Thyroid gland (tissue), 4 donors: ENCODE results near the gene DYNLT2. TPM values are rescaled to one million over a fixed set of nuclear protein-coding genes. Genes with fewer than 3 reads are reported as not detected.

Source experiments
- DNase-seq, 2 donors: peaks; one replicate each; pipeline ENCODE4 v3.0.0-alpha.2; 2019
- H3K27ac ChIP-seq, 3 donors: fragments of 200-600 bp; sonication (generic); 1 replicate in 2 of 3; 2 replicates in 1 of 3; pipeline ENCODE4 v1.5.1; 2016 to 2019; ENCODE audit warnings: mild to moderate bottlenecking in 1 of 3, moderate library complexity in 1 of 3
- H3K27me3 ChIP-seq: fragments of 200-600 bp; sonication (generic); one replicate; pipeline ENCODE4 v1.5.1; 2019
- H3K36me3 ChIP-seq, 2 donors: fragments of 200-600 bp; sonication (generic); one replicate each; pipeline ENCODE4 v1.5.1; 2016 to 2019
- H3K4me1 ChIP-seq, 2 donors: fragments of 200-600 bp; sonication (generic); one replicate each; pipeline ENCODE4 v1.5.1; 2017 to 2019
- H3K4me3 ChIP-seq, 3 donors: fragments of 200-600 bp; sonication (generic); replicated peaks in 1 of 3; 1 replicate in 2 of 3; 2 replicates in 1 of 3; pipeline ENCODE4 v1.5.1; 2016; ENCODE audit warnings: mild to moderate bottlenecking in 1 of 3
- H3K9me3 ChIP-seq: fragments of 200-600 bp; sonication (generic); one replicate; pipeline ENCODE4 v1.5.1; 2017
- CTCF ChIP-seq, 6 experiments: fragments of 200-600 bp in 3 of 6; fragments of 450-650 bp in 3 of 6; sonication (generic) in 3 of 6; IDR thresholded peaks; one replicate each; pipeline ENCODE4 v1.5.1; 2016 to 2019; ENCODE audit warnings: antibody characterized with exemption in 6 of 6, mild to moderate bottlenecking in 2 of 6, inconsistent platforms in 1 of 6, moderate library complexity in 1 of 6
- POLR2A ChIP-seq, 2 donors: fragments of 450-650 bp; IDR thresholded peaks; one replicate each; pipeline ENCODE4 v1.6.1; 2017; ENCODE audit warnings: antibody characterized with exemption in 2 of 2, mild to moderate bottlenecking in 2 of 2, moderate library complexity in 1 of 2
- WGBS, 2 donors: methylation state at CpG; one replicate each; pipeline ENCODE4 v1.1.5; 2017; 5-methylcytosine and 5-hydroxymethylcytosine counted together
- intact Hi-C: fragments of 100-400 bp; cut with DNase I; formaldehyde crosslinking; loops from one replicate; pipeline ENCODE4 v1.15.1; 2023
- total RNA-seq, 4 donors: library from RNA; depleted of rRNA; stranded (reverse); fragments of >200 nt; gene quantifications; one replicate each; pipeline ENCODE4 v1.2.3, GENCODE V29; 2016

Gene DYNLT2
- total RNA-seq, 4 donors from 2014 or later = 0.50 to 5.5 (median 2.5) TPM

- Histone ChIP-seq H3K27ac (peak overlapping the region; percentile 67 to 94 (median 76)), H3K9me3 (no peaks in the 10 kb centered on the region), H3K27me3 (no peaks in the 10 kb centered on the region), H3K4me1 (peaks cover 12 to 16% of the 10 kb centered on the region in 2 donors), H3K36me3 (no peaks in the 10 kb centered on the region), H3K4me3 (peak overlapping the region; percentile 47 to 73 (median 57))
- WGBS, 2 donors = 7 to 8% methylated on average over 18 to 22 of the region's 22 CpGs
- peak; percentile 50 to 54 for DNase-seq
- intact Hi-C loops = no loop called here
- TF ChIP-seq POLR2A (IDR thresholded peaks at IDR 0.05) (no peak), CTCF (IDR thresholded peaks at IDR 0.05) (no peak)
These were observed 28.8 kb downstream of the DYNLT2 start for GRCh38 chr6:169722362-169723199.

- Histone ChIP-seq H3K27ac (no peak overlapping the region), H3K27me3 (no peaks in the 10 kb centered on the region), H3K4me1 (peaks cover 12 to 16% of the 10 kb centered on the region in 2 donors), H3K36me3 (peaks cover 8 to 14% of the 10 kb centered on the region in 2 donors), H3K9me3 (no peaks in the 10 kb centered on the region), H3K4me3 (no peak overlapping the region)
- intact Hi-C loops = no loop called here
- WGBS, 2 donors = 90 to 91% methylated on average over 3 of the region's 3 CpGs
- peak in 1 of 6 experiments; percentile 10 for TF ChIP-seq CTCF (IDR thresholded peaks at IDR 0.05)
- TF ChIP-seq POLR2A (IDR thresholded peaks at IDR 0.05) = no peak
- DNase-seq = no peak
These were observed 31.0 kb downstream of the DYNLT2 start for GRCh38 chr6:169720207-169720855.

- H3K27ac ChIP-seq = no peak overlapping the region
- H3K36me3 ChIP-seq = peaks cover 17 to 26% of the 10 kb centered on the region in 2 donors
- no peak for DNase-seq
- no peaks in the 10 kb centered on the region for H3K27me3 ChIP-seq
- intact Hi-C loops = no loop called here
- TF ChIP-seq POLR2A (IDR thresholded peaks at IDR 0.05) = no peak
- TF ChIP-seq CTCF (IDR thresholded peaks at IDR 0.05) = no peak
- WGBS, 2 donors = 92 to 94% methylated on average over 4 of the region's 4 CpGs
- H3K4me1 ChIP-seq = peaks cover 12 to 16% of the 10 kb centered on the region in 2 donors
- H3K4me3 ChIP-seq = no peak overlapping the region
- H3K9me3 ChIP-seq = no peaks in the 10 kb centered on the region
These were observed 32.3 kb downstream of the DYNLT2 start for GRCh38 chr6:169719117-169719516.

GRCh38 chr6:169714595-169714994, 36.8 kb downstream of the DYNLT2 start:
- H3K27me3 ChIP-seq = no peaks in the 10 kb centered on the region
- H3K36me3 ChIP-seq = peaks cover 33 to 50% of the 10 kb centered on the region in 2 donors
- H3K4me3 ChIP-seq = no peak overlapping the region
- TF ChIP-seq POLR2A (IDR thresholded peaks at IDR 0.05) (no peak), CTCF (IDR thresholded peaks at IDR 0.05) (no peak)
- intact Hi-C loops = no loop called here
- H3K9me3 ChIP-seq = no peaks in the 10 kb centered on the region
- no peak for DNase-seq
- no peak overlapping the region for H3K27ac ChIP-seq
- WGBS, 2 donors = 96 to 98% methylated on average over 9 of the region's 9 CpGs
- no peaks in the 10 kb centered on the region for H3K4me1 ChIP-seq

GRCh38 chr6:169714178-169714577, 37.2 kb downstream of the DYNLT2 start:
- H3K9me3 ChIP-seq = no peaks in the 10 kb centered on the region
- no peak overlapping the region for H3K27ac ChIP-seq
- H3K36me3 ChIP-seq = peaks cover 33 to 51% of the 10 kb centered on the region in 2 donors
- WGBS, 2 donors = 94 to 100% methylated on average over 2 of the region's 2 CpGs
- no peaks in the 10 kb centered on the region for H3K4me1 ChIP-seq
- no peak overlapping the region for H3K4me3 ChIP-seq
- DNase-seq = no peak
- intact Hi-C loops = no loop called here
- no peaks in the 10 kb centered on the region for H3K27me3 ChIP-seq
- TF ChIP-seq POLR2A (IDR thresholded peaks at IDR 0.05) (no peak), CTCF (IDR thresholded peaks at IDR 0.05) (no peak)
